GM23338 (cell line): ENCODE data around the gene ERVK3-1. TPM values are rescaled to one million over a fixed set of nuclear protein-coding genes. Genes with fewer than 3 reads are reported as not detected.

Source experiments
- ATAC-seq: fragments of 200-7000 bp; cut with Tn5 transposase; 3 replicates; pipeline ENCODE4 v1.9.1; 2020
- DNase-seq: peaks from one replicate; pipeline ENCODE4 v3.0.0-alpha.2; 2015; ENCODE audit warnings: low spot score
- H2AFZ ChIP-seq: fragments of 200-600 bp; sonication (generic); 2 replicates; pipeline ENCODE4 v1.8.0; 2016; ENCODE audit warnings: antibody characterized with exemption, mild to moderate bottlenecking, moderate library complexity
- H3F3A ChIP-seq: fragments of 200-600 bp; sonication (generic); replicated peaks from 2 replicates; pipeline ENCODE4 v1.8.0; 2017; ENCODE audit warnings: antibody characterized with exemption, mixed run types, low read depth
- H3K27ac ChIP-seq: fragments of 200-600 bp; sonication (generic); 2 replicates; pipeline ENCODE4 v1.6.1; 2016; ENCODE audit warnings: low read depth
- H3K27me3 ChIP-seq: fragments of 200-600 bp; sonication (generic); 2 replicates; pipeline ENCODE4 v1.8.0; 2016; ENCODE audit warnings: mild to moderate bottlenecking, mixed run types, moderate library complexity; ENCODE audit not compliant: insufficient read depth
- H3K36me3 ChIP-seq: fragments of 200-600 bp; sonication (generic); 2 replicates; pipeline ENCODE4 v1.8.0; 2016; ENCODE audit warnings: mild to moderate bottlenecking; ENCODE audit not compliant: insufficient read depth
- H3K4me1 ChIP-seq: fragments of 200-600 bp; sonication (generic); 2 replicates; pipeline ENCODE4 v1.8.0; 2016; ENCODE audit warnings: mild to moderate bottlenecking, moderate library complexity; ENCODE audit not compliant: insufficient read depth
- H3K4me2 ChIP-seq: fragments of 200-600 bp; sonication (generic); 2 replicates; pipeline ENCODE4 v1.7.1; 2017; ENCODE audit warnings: mixed run types
- H3K4me3 ChIP-seq: fragments of 200-600 bp; sonication (generic); 2 replicates; pipeline ENCODE4 v1.6.1; 2016; ENCODE audit warnings: mixed run types
- H3K79me2 ChIP-seq: fragments of 200-600 bp; sonication (generic); replicated peaks from 2 replicates; pipeline ENCODE4 v1.8.0; 2017; ENCODE audit warnings: mild to moderate bottlenecking; ENCODE audit not compliant: insufficient read depth
- H3K9me2 ChIP-seq: fragments of 200-600 bp; sonication (generic); 2 replicates; pipeline ENCODE4 v1.8.0; 2017; ENCODE audit not compliant: insufficient read depth
- H4K20me1 ChIP-seq: fragments of 200-600 bp; sonication (generic); replicated peaks from 2 replicates; pipeline ENCODE4 v1.8.0; 2017; ENCODE audit warnings: mild to moderate bottlenecking; ENCODE audit not compliant: insufficient read depth
- H3K27ac Mint-ChIP-seq: 2 replicates; pipeline ENCODE4 v1.8.0; 2020; ENCODE audit warnings: inconsistent platforms, mild to moderate bottlenecking, moderate library complexity, mixed read lengths
- H3K27me3 Mint-ChIP-seq: 3 replicates; pipeline ENCODE4 v1.8.0; 2022; ENCODE audit warnings: low read depth, mild to moderate bottlenecking, moderate library complexity, mixed read lengths, inconsistent platforms; ENCODE audit not compliant: insufficient read depth, poor library complexity
- H3K36me3 Mint-ChIP-seq: 3 replicates; pipeline ENCODE4 v1.8.0; 2021; ENCODE audit warnings: low read depth, mild to moderate bottlenecking, inconsistent platforms, moderate library complexity, mixed read lengths
- H3K4me1 Mint-ChIP-seq: 3 replicates; pipeline ENCODE4 v1.8.0; 2020; ENCODE audit warnings: mild to moderate bottlenecking, inconsistent platforms, mixed read lengths
- H3K4me3 Mint-ChIP-seq: 3 replicates; pipeline ENCODE4 v1.8.0; 2021; ENCODE audit warnings: moderate library complexity, mild to moderate bottlenecking, inconsistent platforms, mixed read lengths
- H3K9me3 Mint-ChIP-seq: 3 replicates; pipeline ENCODE4 v1.8.0; 2020; ENCODE audit warnings: moderate library complexity, mild to moderate bottlenecking, inconsistent platforms, mixed read lengths
- CREB1 ChIP-seq: fragments of 250-450 bp; sonication (Bioruptor Pico); IDR thresholded peaks from 2 replicates; pipeline ENCODE4 v1.5.0; 2020; ENCODE audit warnings: low read depth, mild to moderate bottlenecking, moderate library complexity
- ETS1 ChIP-seq: IDR thresholded peaks from 2 replicates; pipeline ENCODE4 v1.6.1; 2016; ENCODE audit warnings: antibody characterized with exemption
- EZH2 ChIP-seq: fragments of 200-600 bp; sonication (generic); IDR thresholded peaks from one replicate; pipeline ENCODE4 v1.8.0; 2017; ENCODE audit warnings: antibody characterized with exemption, mild to moderate bottlenecking, low read depth; ENCODE audit not compliant: unreplicated experiment
- EZH2phosphoT487 ChIP-seq: fragments of 200-600 bp; sonication (generic); IDR thresholded peaks from one replicate; pipeline ENCODE4 v1.8.1; 2018; ENCODE audit warnings: antibody characterized with exemption; ENCODE audit not compliant: unreplicated experiment
- JUNB ChIP-seq: IDR thresholded peaks from one replicate; pipeline ENCODE4 v1.6.1; 2016; ENCODE audit warnings: antibody characterized with exemption; ENCODE audit not compliant: unreplicated experiment
- NANOG ChIP-seq: IDR thresholded peaks from 2 replicates; pipeline ENCODE4 v1.6.1; 2016; ENCODE audit warnings: antibody characterized with exemption, borderline replicate concordance
- POLR2AphosphoS5 ChIP-seq: IDR thresholded peaks from 2 replicates; pipeline ENCODE4 v1.6.1; 2016; ENCODE audit warnings: antibody characterized with exemption, low read depth
- STAT1 ChIP-seq: IDR thresholded peaks from one replicate; pipeline ENCODE4 v1.6.1; 2016; ENCODE audit warnings: antibody characterized with exemption; ENCODE audit not compliant: unreplicated experiment
- ZNF114 ChIP-seq: fragments of 250-450 bp; sonication (Bioruptor Pico); IDR thresholded peaks from 2 replicates; pipeline ENCODE4 v1.5.0; 2020; ENCODE audit warnings: mild to moderate bottlenecking, moderate library complexity
- ZNF331 ChIP-seq: fragments of 250-450 bp; sonication (Bioruptor Pico); IDR thresholded peaks from 2 replicates; pipeline ENCODE4 v1.5.0; 2020; ENCODE audit warnings: low read depth, mild to moderate bottlenecking, moderate library complexity
- polyA plus RNA-seq: library from polyadenylated mRNA; unstranded; fragments of >200 nt; fragmentation: Nextera tagmentation; extraction: Ambion mirVana; gene quantifications from 2 replicates; pipeline ENCODE4 v1.2.1, GENCODE V29; 2016
- total RNA-seq: library from RNA; depleted of rRNA; stranded (reverse); fragments of >200 nt; shearing (Covaris generic); gene quantifications from 2 replicates; pipeline ENCODE4 v1.2.3, GENCODE V29; 2014
- TF ChIP-seq, protein P1 (sequence below), 2 experiments: fragments of 200-600 bp in 1 of 2; sonication (generic) in 1 of 2; conservative IDR thresholded peaks; 2 replicates each; pipeline versions ENCODE4 v1.5.1 to v1.6.1; 2016 to 2017; ENCODE audit warnings: antibody characterized with exemption in 2 of 2, low read depth in 2 of 2, mild to moderate bottlenecking in 2 of 2, moderate library complexity in 1 of 2

The ERVK3-1 gene
- total and polyA plus RNA-seq, 2 experiments from 2014 or later: 34.4 to 66.2 TPM

GRCh38 chr19:58326501-58326913 lies 21.3 kb downstream of the ERVK3-1 start:
- H3K4me2 ChIP-seq: peak overlapping the region; percentile 93
- H3K27ac Mint-ChIP-seq: no peak overlapping the region
- H3K27me3 Mint-ChIP-seq: no peaks in the 10 kb centered on the region
- peaks cover 2% of the 10 kb centered on the region; the same call in 1 of the 3 replicates for H3K4me1 Mint-ChIP-seq
- H3K27ac ChIP-seq: no peak overlapping the region
- 0 out of 2 replicates have a peak, but pooled peaks cover 9% of the 10 kb centered on the region for H3F3A ChIP-seq
- H3K4me1 ChIP-seq: peaks cover 10% of the 10 kb centered on the region; the same call in 1 of the 2 replicates
- no peak overlapping the region for H3K4me3 Mint-ChIP-seq
- H4K20me1 ChIP-seq: peaks cover 7% of the 10 kb centered on the region; the same call in 1 of the 2 replicates
- H2AFZ ChIP-seq: peak overlapping the region; percentile 99; the same call in 1 of the 2 replicates
- TF ChIP-seq EZH2phosphoT487: no peak
- TF ChIP-seq POLR2AphosphoS5: peak; percentile 89
- TF ChIP-seq STAT1: no peak
- no peaks in the 10 kb centered on the region; the same call in 2 of the 3 replicates for H3K9me3 Mint-ChIP-seq
- H3K27me3 ChIP-seq: no peaks in the 10 kb centered on the region
- H3K79me2 ChIP-seq: peaks cover 12% of the 10 kb centered on the region
- no peaks in the 10 kb centered on the region for H3K36me3 Mint-ChIP-seq
- no peaks in the 10 kb centered on the region for H3K9me2 ChIP-seq
- H3K36me3 ChIP-seq: no peaks in the 10 kb centered on the region
- DNase-seq (no peak), ATAC-seq (peak; percentile 36)
- peak overlapping the region; percentile 94 for H3K4me3 ChIP-seq

DNA sequence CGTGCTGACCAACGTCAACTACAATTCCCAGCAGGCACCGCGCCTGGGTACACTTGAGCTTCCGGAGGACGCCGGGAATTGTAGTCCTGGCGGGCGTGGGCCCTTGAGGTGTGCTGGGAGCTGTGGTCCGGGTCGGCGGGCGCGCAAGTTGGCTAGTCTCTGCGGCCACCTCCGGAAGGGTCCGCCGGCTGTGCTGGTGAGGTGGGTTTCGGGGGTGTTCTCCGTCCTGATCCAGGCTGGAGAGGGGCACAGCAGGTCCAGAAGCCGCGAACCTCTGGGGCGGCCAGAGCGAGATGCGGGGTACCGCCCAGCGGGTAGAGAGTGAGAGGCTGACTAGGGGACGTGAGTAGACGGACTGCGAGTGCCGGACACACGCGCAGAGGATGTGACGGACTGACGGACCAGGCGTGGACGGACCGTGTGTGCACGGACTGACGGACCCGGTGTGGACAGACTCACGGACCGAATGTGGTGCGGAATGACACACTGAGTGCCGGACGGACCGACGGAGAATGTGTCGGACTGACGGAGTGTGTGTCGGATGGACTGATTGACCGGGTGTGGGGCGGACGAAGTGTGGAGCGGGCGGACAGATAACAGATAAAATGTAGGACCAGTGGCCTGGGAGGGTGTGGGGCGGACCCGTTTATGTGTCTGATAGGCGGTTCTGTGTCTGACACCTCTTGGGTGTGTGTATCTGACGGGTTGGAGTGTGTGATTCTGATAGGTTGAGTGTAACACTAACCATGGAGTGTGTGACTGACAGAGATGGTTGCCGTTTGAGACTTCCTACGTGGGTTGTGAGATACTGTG lies 21.9 kb downstream of the ERVK3-1 start, which contains the start of gene ZSCAN22:
Gene ZSCAN22, plus strand, starts transcription at position 81 of the 813 bp plus-strand sequence. CDS start 7,809 bp downstream, outside the sequence.
- Histone ChIP-seq H2AFZ (peak within 1 kb of the TSS; percentile 99), H3K36me3 (no peaks in the 10 kb centered on the region), H3K4me3 (peak within 1 kb of the TSS; percentile 94), H3K4me2 (peak within 1 kb of the TSS; percentile 93), H3K27ac (no peak within 1 kb of the TSS), H4K20me1 (peaks cover 3% of the 10 kb centered on the region; the same call in 1 of the 2 replicates), H3F3A (0 out of 2 replicates have a peak, but pooled peaks cover 9% of the 10 kb centered on the region), H3K27me3 (no peaks in the 10 kb centered on the region), H3K4me1 (peaks cover 10% of the 10 kb centered on the region; the same call in 1 of the 2 replicates), H3K9me2 (no peaks in the 10 kb centered on the region), H3K79me2 (peaks cover 12% of the 10 kb centered on the region)
- Mint-ChIP-seq H3K4me3 (no peak within 1 kb of the TSS), H3K36me3 (no peaks in the 10 kb centered on the region), H3K9me3 (no peaks in the 10 kb centered on the region; the same call in 2 of the 3 replicates), H3K4me1 (peaks cover 2% of the 10 kb centered on the region; the same call in 1 of the 3 replicates), H3K27me3 (no peaks in the 10 kb centered on the region), H3K27ac (no peak within 1 kb of the TSS)
- DNase-seq (peak; percentile 99), ATAC-seq (peak; percentile 97)
- TF ChIP-seq JUNB (no peak), NANOG (no peak), EZH2 (no peak), CREB1 (CRISPR knock-in tag) (peak; percentile 94), ETS1 (peak; percentile 99), ZNF331 (CRISPR knock-in tag) (no peak), ZNF114 (CRISPR knock-in tag) (0 out of 2 replicates have a peak, but pooled peaks have one; percentile 39), POLR2AphosphoS5 (peak; percentile 85)
- TF ChIP-seq, protein P1, sequence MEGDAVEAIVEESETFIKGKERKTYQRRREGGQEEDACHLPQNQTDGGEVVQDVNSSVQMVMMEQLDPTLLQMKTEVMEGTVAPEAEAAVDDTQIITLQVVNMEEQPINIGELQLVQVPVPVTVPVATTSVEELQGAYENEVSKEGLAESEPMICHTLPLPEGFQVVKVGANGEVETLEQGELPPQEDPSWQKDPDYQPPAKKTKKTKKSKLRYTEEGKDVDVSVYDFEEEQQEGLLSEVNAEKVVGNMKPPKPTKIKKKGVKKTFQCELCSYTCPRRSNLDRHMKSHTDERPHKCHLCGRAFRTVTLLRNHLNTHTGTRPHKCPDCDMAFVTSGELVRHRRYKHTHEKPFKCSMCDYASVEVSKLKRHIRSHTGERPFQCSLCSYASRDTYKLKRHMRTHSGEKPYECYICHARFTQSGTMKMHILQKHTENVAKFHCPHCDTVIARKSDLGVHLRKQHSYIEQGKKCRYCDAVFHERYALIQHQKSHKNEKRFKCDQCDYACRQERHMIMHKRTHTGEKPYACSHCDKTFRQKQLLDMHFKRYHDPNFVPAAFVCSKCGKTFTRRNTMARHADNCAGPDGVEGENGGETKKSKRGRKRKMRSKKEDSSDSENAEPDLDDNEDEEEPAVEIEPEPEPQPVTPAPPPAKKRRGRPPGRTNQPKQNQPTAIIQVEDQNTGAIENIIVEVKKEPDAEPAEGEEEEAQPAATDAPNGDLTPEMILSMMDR (conservative IDR thresholded peaks at IDR 0.05; ENCODE audit: low read depth in 2 of 2): 0 out of 4 replicates have a peak, but pooled peaks of 1 of the 2 experiments have one; percentile 4
